Bronchial epithelial cell (primary cell): Measurements from ENCODE around the gene AGPS. TPM values are rescaled to one million over a fixed set of nuclear protein-coding genes. Genes with fewer than 3 reads are reported as not detected.
"Not testable (repeated sequence)": the region's sequence is repeated elsewhere in the genome, so short reads cannot be mapped to it uniquely, and the experiment has no call there.

ENCODE experiments used
- DNase-seq: peaks from one replicate; pipeline ENCODE4 v3.0.0-alpha.2; 2010; ENCODE audit warnings: low read depth
- FAIRE-seq: peaks from 2 replicates; lab custom pipeline; 2011; peaks lifted over from hg19 to GRCh38; lab: Jason Lieb, UNC
- H3K27me3 ChIP-seq: 2 replicates; pipeline ENCODE4 v1.5.1; 2011; ENCODE audit warnings: low read length; ENCODE audit not compliant: control insufficient read depth, insufficient read depth
- H3K36me3 ChIP-seq: 2 replicates; pipeline ENCODE4 v1.5.1; 2011; ENCODE audit warnings: low read length; ENCODE audit not compliant: control insufficient read depth, insufficient read depth
- H3K4me3 ChIP-seq: 2 replicates; pipeline ENCODE4 v1.5.1; 2011; ENCODE audit warnings: mild to moderate bottlenecking, low read depth, low read length, control low read depth
- CTCF ChIP-seq: IDR thresholded peaks from 2 replicates; pipeline ENCODE4 v1.5.1; 2011; ENCODE audit warnings: mild to moderate bottlenecking, moderate library complexity, low read length, control low read depth, inconsistent platforms; ENCODE audit not compliant: insufficient read depth, severe bottlenecking
- total RNA-seq: library from RNA; depleted of rRNA; stranded (reverse); fragments of >200 nt; gene quantifications from 2 replicates; pipeline ENCODE4 v1.2.1, GENCODE V29; 2014

AGPS gene
- total RNA-seq, 1 donor from 2014 or later: 34.8 TPM

DNA sequence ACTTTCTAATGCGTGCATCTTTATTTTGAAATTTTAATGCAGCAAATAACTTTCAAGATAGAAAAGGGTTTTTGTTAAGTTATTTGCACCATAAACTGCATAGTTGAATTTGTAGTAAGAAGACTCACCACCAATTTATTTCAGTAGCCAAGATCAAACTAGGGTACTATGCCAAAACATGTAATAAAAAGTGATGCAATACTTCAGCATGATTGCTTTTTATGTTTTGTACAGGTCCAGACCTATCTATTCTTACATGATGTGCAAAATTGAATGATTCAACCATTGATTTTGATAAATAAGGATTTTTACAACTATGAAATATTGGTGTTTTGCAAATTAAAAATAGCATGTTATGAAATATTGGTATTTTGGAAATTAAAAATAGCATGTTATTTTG, 26.7 kb downstream of the AGPS start:
- FAIRE-seq: no peak
- H3K4me3 ChIP-seq: no peak overlapping the region

DNA sequence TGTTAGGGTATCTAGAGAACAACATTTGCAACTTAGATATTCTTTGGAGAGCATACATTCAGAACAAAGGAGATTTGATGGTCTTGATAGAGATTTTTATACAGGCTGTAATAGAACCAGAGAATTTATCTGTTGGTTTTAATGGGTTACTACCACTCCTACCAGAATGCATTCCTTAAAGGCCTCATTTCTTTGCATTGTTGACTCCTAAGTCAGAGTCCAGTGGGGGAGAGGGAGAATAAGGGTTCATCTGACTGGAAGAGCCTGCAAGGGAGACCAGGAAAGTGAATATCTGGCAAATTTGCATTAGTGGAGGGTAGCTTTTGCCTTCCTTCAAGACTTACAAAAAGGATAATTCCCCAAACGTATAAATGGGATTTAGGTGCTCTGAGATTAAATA, 29.7 kb downstream of the AGPS start:
- Histone ChIP-seq H3K36me3 (no peaks in the 10 kb centered on the region), H3K4me3 (no peak overlapping the region), H3K27me3 (no peaks in the 10 kb centered on the region)
- TF ChIP-seq CTCF: no peak
- FAIRE-seq: no peak
- no peak for DNase-seq

More for the DNA sequence above, 26.7 kb downstream of the AGPS start:
- no peaks in the 10 kb centered on the region for H3K27me3 ChIP-seq
- peak; percentile 94 for DNase-seq
- no peaks in the 10 kb centered on the region for H3K36me3 ChIP-seq
- no peak for TF ChIP-seq CTCF

GRCh38 chr2:177424120-177424519, 31.5 kb downstream of the AGPS start:
- DNase-seq, H3K36me3 ChIP-seq, H3K27me3 ChIP-seq, H3K4me3 ChIP-seq, FAIRE-seq: not testable (repeated sequence)

DNA sequence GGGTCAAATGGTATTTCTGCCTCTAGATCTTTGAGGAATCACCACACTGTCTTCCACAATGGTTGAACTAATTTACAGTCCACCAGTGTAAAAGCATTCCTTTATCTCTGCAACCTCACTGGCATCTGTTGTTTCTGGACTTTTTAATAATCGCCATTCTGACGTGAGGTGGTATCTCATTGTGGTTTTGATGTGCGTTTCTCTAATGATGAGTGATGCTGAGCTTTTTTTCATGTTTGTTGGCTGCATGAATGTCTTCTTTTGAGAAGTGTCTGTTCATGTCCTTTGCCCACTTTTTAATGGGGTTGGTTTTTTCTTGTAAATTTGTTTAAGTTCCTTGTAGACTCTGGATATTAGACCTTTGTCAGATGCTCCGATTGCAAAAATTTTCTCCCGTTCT, 32.0 kb downstream of the AGPS start:
- not testable (repeated sequence) for H3K27me3 ChIP-seq, H3K36me3 ChIP-seq, H3K4me3 ChIP-seq, DNase-seq, FAIRE-seq

GRCh38 chr2:177427316-177427715, 34.7 kb downstream of the AGPS start:
- H3K36me3 ChIP-seq: peaks cover 4% of the 10 kb centered on the region
- H3K27me3 ChIP-seq: no peaks in the 10 kb centered on the region
- FAIRE-seq: no peak
- TF ChIP-seq CTCF: no peak
- no peak for DNase-seq
- H3K4me3 ChIP-seq: no peak overlapping the region

DNA sequence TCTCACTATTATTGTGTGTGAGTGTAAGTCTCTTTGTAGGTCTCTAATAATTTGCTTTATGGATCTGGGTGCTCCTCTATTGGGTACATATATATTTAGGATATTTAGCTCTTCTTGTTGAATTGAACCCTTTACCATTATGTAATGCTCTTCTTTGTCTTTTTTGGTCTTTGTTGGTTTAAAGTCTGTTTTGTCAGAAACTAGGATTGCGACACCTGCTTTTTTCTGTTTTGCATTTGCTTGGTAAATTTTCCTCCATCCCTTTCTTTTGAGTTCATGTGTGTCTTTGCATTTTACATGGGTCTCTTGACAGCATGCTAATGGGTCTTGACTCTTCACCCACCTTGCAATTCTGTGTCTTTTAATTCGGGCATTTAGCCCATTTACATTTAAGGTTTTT, 35.4 kb downstream of the AGPS start:
- not testable (repeated sequence) for FAIRE-seq, DNase-seq, H3K4me3 ChIP-seq

GRCh38 chr2:177429688-177430325, 37.2 kb downstream of the AGPS start:
- TF ChIP-seq CTCF: no peak
- DNase-seq (peak; percentile 56), FAIRE-seq (peak; percentile 7)
- H3K4me3 ChIP-seq: no peak overlapping the region
- peaks cover 4% of the 10 kb centered on the region for H3K36me3 ChIP-seq
- H3K27me3 ChIP-seq: no peaks in the 10 kb centered on the region

More for the DNA sequence above, 35.4 kb downstream of the AGPS start:
- H3K27me3 ChIP-seq, H3K36me3 ChIP-seq: not testable (repeated sequence)
